OCI-LY1 (cell line): ENCODE measurements around the gene ANKRD39.
"Not testable (repeated sequence)": the region's sequence is repeated elsewhere in the genome, so short reads cannot be mapped to it uniquely, and the experiment has no call there.

ENCODE experiments used
- H2AFZ ChIP-seq: fragments of 200-600 bp; sonication (generic), shearing (Covaris generic); 2 replicates; pipeline ENCODE4 v1.6.0; 2014; ENCODE audit warnings: antibody characterized with exemption, mild to moderate bottlenecking, low read length
- H3F3A ChIP-seq: fragments of 200-600 bp; sonication (generic), shearing (Covaris generic); 2 replicates; pipeline ENCODE4 v1.6.0; 2014; ENCODE audit warnings: mild to moderate bottlenecking, antibody characterized with exemption, low read length, moderate library complexity; ENCODE audit not compliant: insufficient read depth
- H3K27ac ChIP-seq: fragments of 200-600 bp; sonication (generic); 2 replicates; pipeline ENCODE4 v1.5.1; 2014; ENCODE audit warnings: low read length, mixed run types, mild to moderate bottlenecking, low read depth; ENCODE audit not compliant: poor library complexity, severe bottlenecking
- H3K27me3 ChIP-seq: fragments of 200-600 bp; sonication (generic); 2 replicates; pipeline ENCODE4 v1.6.0; 2014; ENCODE audit warnings: antibody characterized with exemption, mild to moderate bottlenecking, low read length, moderate library complexity; ENCODE audit not compliant: insufficient read depth
- H3K36me3 ChIP-seq: fragments of 200-600 bp; sonication (generic); 2 replicates; pipeline ENCODE4 v1.6.1; 2014; ENCODE audit warnings: mild to moderate bottlenecking, antibody characterized with exemption, low read length, moderate library complexity, mixed read lengths; ENCODE audit not compliant: insufficient read depth
- H3K4me1 ChIP-seq: fragments of 200-600 bp; sonication (generic); 2 replicates; pipeline ENCODE4 v1.5.1; 2014; ENCODE audit warnings: mild to moderate bottlenecking, low read length, moderate library complexity; ENCODE audit not compliant: insufficient read depth, severe bottlenecking
- H3K4me2 ChIP-seq: fragments of 200-600 bp; sonication (generic), shearing (Covaris generic); 2 replicates; pipeline ENCODE4 v1.6.1; 2014; ENCODE audit warnings: low read length
- H3K4me3 ChIP-seq: fragments of 200-600 bp; sonication (generic); 2 replicates; pipeline ENCODE4 v1.5.1; 2014; ENCODE audit warnings: low read length, low read depth, mild to moderate bottlenecking, mixed read lengths; ENCODE audit not compliant: poor library complexity, severe bottlenecking
- H3K79me2 ChIP-seq: fragments of 200-600 bp; shearing (Covaris generic); 2 replicates; pipeline ENCODE4 v1.6.1; 2016; ENCODE audit warnings: mixed run types, low read length, mixed read lengths; ENCODE audit not compliant: insufficient read depth
- H3K9ac ChIP-seq: fragments of 200-600 bp; sonication (generic), shearing (Covaris generic); 2 replicates; pipeline ENCODE4 v1.6.1; 2014; ENCODE audit warnings: mild to moderate bottlenecking, low read length, mixed read lengths
- H3K9me2 ChIP-seq: fragments of 200-600 bp; sonication (generic), shearing (Covaris generic); 2 replicates; pipeline ENCODE4 v1.6.1; 2014; ENCODE audit warnings: low read depth, mild to moderate bottlenecking, low read length, mixed read lengths
- H3K9me3 ChIP-seq: fragments of 200-600 bp; shearing (Covaris generic); 2 replicates; pipeline ENCODE4 v1.6.1; 2014; ENCODE audit warnings: low read length, mixed read lengths
- H4K20me1 ChIP-seq: fragments of 200-600 bp; sonication (generic), shearing (Covaris generic); 2 replicates; pipeline ENCODE4 v1.6.0; 2016; ENCODE audit warnings: mild to moderate bottlenecking, low read length; ENCODE audit not compliant: insufficient read depth
- EZH2 ChIP-seq: fragments of 200-600 bp; sonication (generic), shearing (Covaris generic); IDR thresholded peaks from 2 replicates; pipeline ENCODE4 v1.8.0; 2017; ENCODE audit warnings: borderline replicate concordance, mixed run types, mild to moderate bottlenecking, antibody characterized with exemption, low read length, moderate library complexity, mixed read lengths
- TF ChIP-seq, protein P1 (sequence below): fragments of 200-600 bp; sonication (generic), shearing (Covaris generic); IDR thresholded peaks from 2 replicates; pipeline ENCODE4 v1.5.1; 2017; ENCODE audit warnings: mild to moderate bottlenecking, antibody characterized with exemption, low read length, moderate library complexity, mixed read lengths

ANKRD39 gene

DNA sequence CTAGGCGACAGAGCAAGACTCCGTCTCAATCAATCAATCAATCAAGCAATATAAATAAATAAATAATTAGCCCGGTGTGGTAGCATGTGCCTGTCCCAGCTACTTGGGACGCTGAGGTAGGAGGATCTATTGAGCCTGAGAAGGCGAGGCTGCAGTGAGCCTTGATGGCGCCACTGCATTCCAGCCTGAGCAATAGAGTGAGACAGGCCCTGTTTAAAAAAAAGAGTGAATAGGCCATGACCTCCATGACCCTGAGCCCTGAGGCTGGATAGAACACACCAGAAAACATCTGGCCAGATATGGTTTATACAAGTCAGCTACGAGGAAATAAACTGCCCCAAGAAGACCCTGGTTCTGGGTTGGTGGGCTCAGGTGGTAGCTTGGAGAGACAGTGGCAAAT, 32.4 kb upstream of the ANKRD39 start:
- TF ChIP-seq, protein P1, sequence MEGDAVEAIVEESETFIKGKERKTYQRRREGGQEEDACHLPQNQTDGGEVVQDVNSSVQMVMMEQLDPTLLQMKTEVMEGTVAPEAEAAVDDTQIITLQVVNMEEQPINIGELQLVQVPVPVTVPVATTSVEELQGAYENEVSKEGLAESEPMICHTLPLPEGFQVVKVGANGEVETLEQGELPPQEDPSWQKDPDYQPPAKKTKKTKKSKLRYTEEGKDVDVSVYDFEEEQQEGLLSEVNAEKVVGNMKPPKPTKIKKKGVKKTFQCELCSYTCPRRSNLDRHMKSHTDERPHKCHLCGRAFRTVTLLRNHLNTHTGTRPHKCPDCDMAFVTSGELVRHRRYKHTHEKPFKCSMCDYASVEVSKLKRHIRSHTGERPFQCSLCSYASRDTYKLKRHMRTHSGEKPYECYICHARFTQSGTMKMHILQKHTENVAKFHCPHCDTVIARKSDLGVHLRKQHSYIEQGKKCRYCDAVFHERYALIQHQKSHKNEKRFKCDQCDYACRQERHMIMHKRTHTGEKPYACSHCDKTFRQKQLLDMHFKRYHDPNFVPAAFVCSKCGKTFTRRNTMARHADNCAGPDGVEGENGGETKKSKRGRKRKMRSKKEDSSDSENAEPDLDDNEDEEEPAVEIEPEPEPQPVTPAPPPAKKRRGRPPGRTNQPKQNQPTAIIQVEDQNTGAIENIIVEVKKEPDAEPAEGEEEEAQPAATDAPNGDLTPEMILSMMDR, result no peak
- no peak for TF ChIP-seq EZH2
- Histone ChIP-seq H3K27ac (no peak overlapping the region), H3F3A (no peaks in the 10 kb centered on the region), H3K9me2 (no peaks in the 10 kb centered on the region), H3K9me3 (no peaks in the 10 kb centered on the region), H3K79me2 (no peaks in the 10 kb centered on the region), H2AFZ (no peak overlapping the region), H3K4me2 (no peak overlapping the region), H4K20me1 (no peaks in the 10 kb centered on the region), H3K4me1 (no peaks in the 10 kb centered on the region), H3K36me3 (no peaks in the 10 kb centered on the region), H3K27me3 (no peaks in the 10 kb centered on the region), H3K9ac (no peak overlapping the region), H3K4me3 (no peak overlapping the region)

DNA sequence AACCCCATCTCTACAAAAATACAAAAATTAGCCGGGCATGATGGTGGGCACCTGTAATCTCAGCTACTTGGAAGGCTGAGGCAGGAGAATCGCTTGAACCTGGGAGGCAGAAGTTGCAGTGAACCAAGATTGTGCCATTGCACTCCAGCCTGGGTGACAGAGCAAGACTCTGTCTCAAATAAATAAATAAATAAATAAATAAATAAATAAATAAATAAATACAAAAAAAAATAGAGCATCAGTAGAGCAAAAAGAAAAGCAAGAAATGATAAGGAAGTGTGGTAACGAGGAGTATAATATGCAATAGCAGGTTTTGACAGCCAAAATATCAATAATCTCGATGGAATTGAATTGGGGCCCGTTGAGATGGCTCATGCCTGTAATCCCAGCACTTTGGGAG, 31.7 kb upstream of the ANKRD39 start:
- not testable (repeated sequence) for H4K20me1 ChIP-seq, H3K4me1 ChIP-seq, H3K79me2 ChIP-seq, H3K27ac ChIP-seq, H3K4me2 ChIP-seq, H3K36me3 ChIP-seq, H3K4me3 ChIP-seq, H3K9ac ChIP-seq, H3K9me3 ChIP-seq, H3F3A ChIP-seq, H3K9me2 ChIP-seq, H3K27me3 ChIP-seq, H2AFZ ChIP-seq

GRCh38 chr2:96888072-96889011, 30.5 kb upstream of the ANKRD39 start:
- Histone ChIP-seq H3K27ac (no peak overlapping the region), H3K9ac (no peak overlapping the region), H3F3A (no peaks in the 10 kb centered on the region), H3K4me1 (no peaks in the 10 kb centered on the region), H3K9me3 (no peaks in the 10 kb centered on the region), H2AFZ (no peak overlapping the region), H3K79me2 (no peaks in the 10 kb centered on the region), H3K36me3 (no peaks in the 10 kb centered on the region), H3K27me3 (no peaks in the 10 kb centered on the region), H3K4me3 (no peak overlapping the region), H4K20me1 (no peaks in the 10 kb centered on the region), H3K9me2 (no peaks in the 10 kb centered on the region), H3K4me2 (no peak overlapping the region)
- TF ChIP-seq, protein P1, result no peak
- TF ChIP-seq EZH2, result no peak

DNA sequence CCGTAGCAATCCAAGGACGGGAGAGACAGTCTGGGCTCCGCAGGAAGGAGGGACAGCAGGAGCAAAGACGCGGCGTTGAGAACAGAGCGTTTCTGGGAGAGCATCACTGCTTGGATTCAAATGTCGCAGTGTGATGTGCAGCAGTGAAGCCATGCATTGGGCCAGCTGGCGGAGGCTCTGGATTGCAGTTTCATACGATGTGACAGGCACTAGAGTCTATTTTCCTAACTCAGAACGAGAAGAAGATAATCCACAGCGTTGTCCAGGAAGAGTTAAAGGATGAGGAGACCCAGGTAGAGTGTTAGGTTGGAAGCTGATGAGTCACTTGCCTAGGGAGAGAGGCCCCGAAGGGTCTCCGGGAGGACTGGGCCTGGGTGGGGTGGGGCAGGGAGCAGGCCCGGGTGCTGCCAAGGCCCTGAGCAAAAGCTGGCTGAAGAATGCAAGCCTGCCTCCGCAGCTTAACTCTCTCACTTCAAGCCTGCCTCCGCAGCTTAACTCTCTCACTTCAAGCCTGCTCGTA, 29.7 kb upstream of the ANKRD39 start:
- no peak overlapping the region for H3K4me3 ChIP-seq
- no peaks in the 10 kb centered on the region for H3K27me3 ChIP-seq
- no peaks in the 10 kb centered on the region for H3F3A ChIP-seq
- H3K27ac ChIP-seq, result no peak overlapping the region
- H3K9ac ChIP-seq, result no peak overlapping the region
- no peaks in the 10 kb centered on the region for H4K20me1 ChIP-seq
- no peak overlapping the region for H2AFZ ChIP-seq
- no peaks in the 10 kb centered on the region for H3K9me3 ChIP-seq
- no peaks in the 10 kb centered on the region for H3K9me2 ChIP-seq
- H3K79me2 ChIP-seq, result no peaks in the 10 kb centered on the region
- H3K4me2 ChIP-seq, result no peak overlapping the region
- no peak for TF ChIP-seq EZH2
- TF ChIP-seq, protein P1, result no peak
- no peaks in the 10 kb centered on the region for H3K4me1 ChIP-seq
- no peaks in the 10 kb centered on the region for H3K36me3 ChIP-seq
